Dermis microvascular lymphatic vessel endothelial cell (primary cell): ENCODE data around the gene SPATA19. TPM values are rescaled to one million over a fixed set of nuclear protein-coding genes. Genes with fewer than 3 reads are reported as not detected.

Experiments
- DNase-seq, 2 donors: peaks; one replicate each; pipeline versions ENCODE4 v3.0.0 to v3.0.0-alpha.2; 2010; ENCODE audit warnings: low read depth in 2 of 2
- total RNA-seq: library from RNA; depleted of rRNA; stranded (reverse); fragments of >200 nt; gene quantifications from 2 replicates; pipeline ENCODE4 v1.2.1, GENCODE V29; 2014

The SPATA19 gene
- total RNA-seq, 1 donor from 2014 or later, result not detected

- DNase-seq, result no peak
Measured at GRCh38 chr11:133818302-133818701, 27.0 kb downstream of the SPATA19 start.

GRCh38 chr11:133817449-133817848, 27.9 kb downstream of the SPATA19 start:
- DNase-seq, result no peak

- DNase-seq, result no peak
Measured at GRCh38 chr11:133816146-133816870, 29.0 kb downstream of the SPATA19 start.

- DNase-seq, result no peak
Measured at GRCh38 chr11:133815636-133816035, 29.7 kb downstream of the SPATA19 start.

- no peak for DNase-seq
Measured at GRCh38 chr11:133814588-133815100, 30.7 kb downstream of the SPATA19 start.

GRCh38 chr11:133811850-133812685, 33.2 kb downstream of the SPATA19 start:
- no peak for DNase-seq

- DNase-seq, result no peak
Measured at GRCh38 chr11:133810766-133811165, 34.5 kb downstream of the SPATA19 start.

GRCh38 chr11:133809569-133810491, 35.5 kb downstream of the SPATA19 start:
- no peak for DNase-seq

GRCh38 chr11:133808393-133809140, 36.7 kb downstream of the SPATA19 start:
- DNase-seq, result no peak

GRCh38 chr11:133803026-133803425, 42.3 kb downstream of the SPATA19 start:
- no peak for DNase-seq

GRCh38 chr11:133801356-133801755, 44.0 kb downstream of the SPATA19 start:
- no peak for DNase-seq

GRCh38 chr11:133800666-133801065, 44.6 kb downstream of the SPATA19 start:
- DNase-seq, result no peak

- no peak for DNase-seq
Measured at GRCh38 chr11:133797554-133797953, 47.8 kb downstream of the SPATA19 start.

- DNase-seq, result no peak
Measured at GRCh38 chr11:133796043-133796795, 49.1 kb downstream of the SPATA19 start.

- no peak for DNase-seq
Measured at GRCh38 chr11:133795088-133795487, 50.2 kb downstream of the SPATA19 start.

GRCh38 chr11:133794205-133794604, 51.1 kb downstream of the SPATA19 start:
- DNase-seq, result no peak

- DNase-seq, result no peak
Measured at GRCh38 chr11:133793271-133794035, 51.9 kb downstream of the SPATA19 start.

GRCh38 chr11:133790995-133791394, 54.3 kb downstream of the SPATA19 start:
- DNase-seq, result no peak
